Colonic mucosa (tissue), 4 donors: ENCODE data around the gene HOXB7. TPM values are rescaled to one million over a fixed set of nuclear protein-coding genes. Genes with fewer than 3 reads are reported as not detected.

Experiments used
- DNase-seq: peaks from one replicate; pipeline ENCODE4 v3.0.0-alpha.2; 2020
- H3K27ac ChIP-seq: fragments of 200-600 bp; one replicate; pipeline ENCODE4 v1.8.0; 2021
- H3K27me3 ChIP-seq: fragments of 200-600 bp; one replicate; pipeline ENCODE4 v1.8.0; 2021
- H3K36me3 ChIP-seq: fragments of 200-600 bp; one replicate; pipeline ENCODE4 v1.8.0; 2021
- H3K4me1 ChIP-seq: fragments of 200-600 bp; one replicate; pipeline ENCODE4 v1.8.0; 2021; ENCODE audit warnings: mild to moderate bottlenecking
- H3K4me3 ChIP-seq: fragments of 200-600 bp; one replicate; pipeline ENCODE4 v1.8.0; 2021
- H3K9ac ChIP-seq, 2 donors: one replicate each; pipeline ENCODE4 v1.7.0; 2013; ENCODE audit warnings: control low read depth in 2 of 2, low read depth in 2 of 2, low read length in 2 of 2
- H3K9me3 ChIP-seq: fragments of 200-600 bp; one replicate; pipeline ENCODE4 v1.8.0; 2021
- intact Hi-C: fragments of 100-400 bp; cut with DNase I; formaldehyde crosslinking; loops from one replicate; pipeline ENCODE4 v1.14.1; 2022
- total RNA-seq, 2 donors: library from RNA; stranded (reverse); fragmentation: NEBNext Ultra II Directional in 1 of 2; extraction: Animal tissue kit (Norgen Biotek cat#: 25700) in 1 of 2; gene quantifications; one replicate each; pipeline ENCODE4 v1.2.1, GENCODE V29; 2021
- TF ChIP-seq, protein P1 (sequence below): fragments of 200-600 bp; IDR thresholded peaks from one replicate; pipeline ENCODE4 v1.8.0; 2022; ENCODE audit warnings: antibody characterized with exemption, mild to moderate bottlenecking
- donor health status: healthy.
- donor health status: DM: no; HTN: no; CAD: no.
- donor health status: DM: no; HTN: no; CAD: no.

Gene HOXB7
- total RNA-seq, 2 donors from 2014 or later = 25.9 to 31.4 TPM

DNA sequence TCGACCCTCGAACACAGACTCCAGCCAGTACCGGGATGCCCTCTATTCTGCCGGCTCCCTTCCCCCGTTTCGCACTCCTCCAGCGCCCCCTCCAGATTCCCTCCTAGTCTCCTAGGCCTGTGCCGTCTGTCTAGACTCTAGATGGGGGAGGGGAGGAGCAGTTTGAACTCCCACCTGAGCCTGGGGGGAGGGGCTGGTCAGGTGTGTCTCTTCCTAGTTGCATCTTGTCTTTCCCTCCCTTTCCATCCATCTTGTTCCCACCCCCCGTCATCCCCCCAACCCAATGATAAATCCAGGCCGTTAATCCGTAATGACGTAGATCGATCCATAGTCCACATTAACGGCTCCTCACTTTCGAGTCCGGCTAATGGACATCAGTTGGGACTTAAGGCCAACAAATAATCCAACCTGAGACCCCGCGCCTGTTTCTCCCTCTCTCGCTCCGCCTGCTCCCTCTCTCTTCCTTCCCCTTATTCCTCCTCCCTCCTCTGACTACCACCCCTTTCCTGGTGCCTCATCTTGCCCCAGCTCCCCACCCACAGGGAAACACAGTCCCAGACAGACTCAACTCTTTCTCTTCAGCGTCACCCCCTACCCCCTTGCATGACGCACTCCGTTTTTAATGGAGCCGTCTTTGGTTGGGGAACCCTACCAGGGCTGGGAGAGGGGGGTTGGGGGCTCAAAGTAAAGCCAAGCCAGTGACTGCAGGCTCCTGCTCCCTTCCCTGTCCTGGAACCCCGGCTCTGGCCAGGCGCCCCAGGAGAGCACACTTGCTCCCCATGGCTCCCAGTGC lies 13.9 kb downstream of the HOXB7 start:
- peak overlapping the region; percentile 82 to 87 for H3K9ac ChIP-seq
- peak overlapping the region; percentile 73 for H3K27ac ChIP-seq
- no peaks in the 10 kb centered on the region for H3K9me3 ChIP-seq
- TF ChIP-seq, protein P1, sequence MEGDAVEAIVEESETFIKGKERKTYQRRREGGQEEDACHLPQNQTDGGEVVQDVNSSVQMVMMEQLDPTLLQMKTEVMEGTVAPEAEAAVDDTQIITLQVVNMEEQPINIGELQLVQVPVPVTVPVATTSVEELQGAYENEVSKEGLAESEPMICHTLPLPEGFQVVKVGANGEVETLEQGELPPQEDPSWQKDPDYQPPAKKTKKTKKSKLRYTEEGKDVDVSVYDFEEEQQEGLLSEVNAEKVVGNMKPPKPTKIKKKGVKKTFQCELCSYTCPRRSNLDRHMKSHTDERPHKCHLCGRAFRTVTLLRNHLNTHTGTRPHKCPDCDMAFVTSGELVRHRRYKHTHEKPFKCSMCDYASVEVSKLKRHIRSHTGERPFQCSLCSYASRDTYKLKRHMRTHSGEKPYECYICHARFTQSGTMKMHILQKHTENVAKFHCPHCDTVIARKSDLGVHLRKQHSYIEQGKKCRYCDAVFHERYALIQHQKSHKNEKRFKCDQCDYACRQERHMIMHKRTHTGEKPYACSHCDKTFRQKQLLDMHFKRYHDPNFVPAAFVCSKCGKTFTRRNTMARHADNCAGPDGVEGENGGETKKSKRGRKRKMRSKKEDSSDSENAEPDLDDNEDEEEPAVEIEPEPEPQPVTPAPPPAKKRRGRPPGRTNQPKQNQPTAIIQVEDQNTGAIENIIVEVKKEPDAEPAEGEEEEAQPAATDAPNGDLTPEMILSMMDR = no peak
- H3K4me1 ChIP-seq = peaks cover 9% of the 10 kb centered on the region
- H3K27me3 ChIP-seq = no peaks in the 10 kb centered on the region
- H3K36me3 ChIP-seq = peaks cover 8% of the 10 kb centered on the region
- peak overlapping the region; percentile 53 for H3K4me3 ChIP-seq
- DNase-seq = no peak
- intact Hi-C loops = no loop called here

DNA sequence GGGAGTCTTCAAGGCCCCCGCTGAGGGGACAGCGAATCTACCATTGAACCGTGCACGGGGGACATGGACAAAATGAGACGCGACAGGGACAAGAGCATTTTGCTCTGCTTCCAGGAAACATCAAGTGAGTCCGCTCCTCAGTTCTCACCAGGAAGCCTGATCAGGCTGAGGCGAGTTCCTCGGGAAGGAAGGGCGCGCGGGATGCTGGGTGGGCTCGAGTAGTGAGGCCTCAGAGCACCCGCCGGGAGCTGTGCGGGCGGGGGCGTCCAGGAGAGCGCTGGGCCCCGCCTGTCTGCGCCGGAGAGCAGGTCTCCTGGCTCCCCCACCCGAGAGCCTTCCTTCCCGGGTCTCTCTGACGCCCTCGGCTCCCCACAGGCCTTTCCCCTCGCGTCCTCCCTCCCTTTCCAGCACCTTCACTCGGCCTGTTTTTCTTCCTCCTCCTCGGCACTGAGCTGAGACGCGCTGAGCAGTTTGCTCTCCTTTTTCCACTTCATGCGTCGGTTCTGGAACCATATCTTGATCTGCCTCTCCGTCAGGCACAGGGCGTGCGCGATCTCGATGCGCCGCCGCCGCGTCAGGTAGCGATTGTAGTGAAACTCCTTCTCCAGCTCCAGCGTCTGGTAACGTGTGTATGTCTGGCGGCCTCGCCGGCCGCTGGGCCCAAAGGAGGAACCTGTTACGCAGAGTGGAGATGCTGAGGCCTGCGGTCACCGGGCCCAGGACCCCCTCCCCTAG lies 14.7 kb downstream of the HOXB7 start:
- intact Hi-C loops = no loop called here
- peak overlapping the region; percentile 53 for H3K4me3 ChIP-seq
- H3K36me3 ChIP-seq = peaks cover 8% of the 10 kb centered on the region
- no peaks in the 10 kb centered on the region for H3K27me3 ChIP-seq
- H3K4me1 ChIP-seq = peaks cover 9% of the 10 kb centered on the region
- no peaks in the 10 kb centered on the region for H3K9me3 ChIP-seq
- DNase-seq = no peak
- no peak overlapping the region for H3K27ac ChIP-seq
- TF ChIP-seq, protein P1 = no peak
- peak overlapping the region; percentile 82 to 87 for H3K9ac ChIP-seq

DNA sequence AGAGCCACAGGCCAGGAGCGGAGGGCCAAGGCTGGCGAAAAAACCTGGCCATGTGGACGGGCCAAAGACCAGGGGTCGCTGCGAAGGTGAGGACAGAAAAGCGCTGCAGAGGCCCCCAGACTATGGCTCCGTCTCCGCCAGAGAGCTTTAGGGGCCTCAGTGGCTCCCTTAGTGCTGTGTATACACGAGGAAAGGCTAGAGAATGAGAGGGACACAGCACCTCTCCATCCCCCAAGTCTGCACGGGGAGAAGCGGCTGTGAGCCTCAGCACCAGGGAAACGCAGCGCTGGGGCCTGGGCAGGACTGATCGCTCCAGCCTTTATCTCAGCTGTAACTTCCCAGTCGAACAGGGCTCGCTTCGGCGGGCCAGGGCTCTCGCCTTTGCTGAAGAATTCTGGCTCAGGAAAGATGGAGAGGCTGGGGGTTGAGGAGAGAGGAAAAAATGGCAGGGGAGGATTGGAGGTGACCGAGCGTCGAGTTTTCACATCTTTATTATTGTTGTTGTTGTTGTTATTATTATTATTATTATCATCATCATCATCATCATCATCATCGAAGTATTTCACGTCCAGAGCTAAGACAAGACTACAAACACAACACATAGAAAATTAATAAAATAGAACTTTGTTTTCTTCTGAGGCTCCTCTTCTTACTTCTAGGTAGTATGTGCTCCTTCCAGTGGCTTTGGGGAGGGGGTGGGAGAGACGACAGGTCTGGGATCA lies 15.4 kb downstream of the HOXB7 start:
- DNase-seq = no peak
- Histone ChIP-seq H3K4me3 (no peak overlapping the region), H3K27me3 (no peaks in the 10 kb centered on the region), H3K9me3 (no peaks in the 10 kb centered on the region), H3K27ac (peak overlapping the region; percentile 40), H3K36me3 (peaks cover 8% of the 10 kb centered on the region), H3K4me1 (peaks cover 9% of the 10 kb centered on the region), H3K9ac (peak overlapping the region in 1 of 2 donors; percentile 58)
- intact Hi-C loops = no loop called here
- TF ChIP-seq, protein P1 = no peak

DNA sequence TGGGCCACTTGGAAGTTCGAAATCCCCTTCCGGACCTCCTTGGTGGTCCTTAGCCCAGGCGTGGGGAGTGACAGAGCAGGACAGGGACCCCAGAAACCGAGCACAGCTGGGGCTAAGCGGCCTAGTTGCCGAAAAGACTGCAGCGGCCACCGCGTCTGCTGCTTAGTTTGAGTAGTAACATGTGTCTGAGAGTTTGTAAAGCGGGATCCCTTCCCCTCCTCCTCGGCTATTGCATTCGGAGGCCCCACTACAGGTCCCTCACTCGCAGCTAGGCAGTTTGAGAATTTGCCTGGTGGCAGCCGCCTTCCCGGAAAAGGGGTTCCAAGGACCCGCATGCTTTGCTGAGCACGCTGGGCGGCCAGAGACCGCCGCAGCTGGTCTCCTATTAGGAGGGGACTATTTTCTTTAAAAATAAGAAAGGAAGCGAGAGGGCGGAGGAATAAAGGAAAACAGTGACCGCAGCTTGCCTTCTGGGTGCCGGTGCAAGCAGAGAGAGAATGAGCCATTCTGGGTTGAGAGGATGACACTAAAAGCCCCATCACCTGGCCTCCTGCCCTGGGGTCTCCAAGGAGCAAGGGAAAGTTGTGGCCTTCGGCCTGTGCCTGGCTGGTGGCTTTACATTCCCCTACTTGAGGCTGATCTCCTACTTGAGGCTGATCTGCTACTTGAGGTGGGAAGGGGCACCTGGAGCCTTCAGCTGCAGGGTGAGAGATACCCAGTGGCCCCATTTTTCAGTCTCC lies 16.1 kb downstream of the HOXB7 start:
- TF ChIP-seq, protein P1 = no peak
- DNase-seq = no peak
- Histone ChIP-seq H3K4me1 (peaks cover 9% of the 10 kb centered on the region), H3K27me3 (no peaks in the 10 kb centered on the region), H3K36me3 (peaks cover 8% of the 10 kb centered on the region), H3K9ac (peak overlapping the region in 1 of 2 donors; percentile 58), H3K9me3 (no peaks in the 10 kb centered on the region), H3K27ac (peak overlapping the region; percentile 40), H3K4me3 (no peak overlapping the region)
- intact Hi-C loops = no loop called here
